Cardiac muscle cell (in vitro differentiated cells and primary cell): ENCODE measurements around the gene UBXN11. TPM values are rescaled to one million over a fixed set of nuclear protein-coding genes. Genes with fewer than 3 reads are reported as not detected.

ENCODE experiments used
- DNase-seq, 2 donors: peaks; one replicate each; pipeline versions ENCODE4 v3.0.0 to v3.0.0-alpha.2; 2010 to 2017; ENCODE audit warnings: low read depth in 1 of 2, low spot score in 1 of 2
- H3K27ac ChIP-seq: fragments of 200-600 bp; sonication (generic); 2 replicates; pipeline ENCODE4 v1.5.1; 2016
- H3K27me3 ChIP-seq: fragments of 200-600 bp; sonication (generic); 2 replicates; pipeline ENCODE4 v1.6.0; 2016; ENCODE audit warnings: control low read depth
- H3K36me3 ChIP-seq: fragments of 200-600 bp; sonication (generic); 2 replicates; pipeline ENCODE4 v1.5.1; 2016; ENCODE audit warnings: control low read depth
- H3K4me1 ChIP-seq: fragments of 200-600 bp; sonication (generic); 2 replicates; pipeline ENCODE4 v1.8.1; 2017; ENCODE audit warnings: low read depth, mild to moderate bottlenecking, mixed run types
- H3K4me3 ChIP-seq: fragments of 200-600 bp; sonication (generic); 2 replicates; pipeline ENCODE4 v1.5.1; 2016; ENCODE audit warnings: mild to moderate bottlenecking
- H3K9me3 ChIP-seq: fragments of 200-600 bp; sonication (generic); 2 replicates; pipeline ENCODE4 v1.5.1; 2017; ENCODE audit warnings: low read depth, mild to moderate bottlenecking, control low read depth
- polyA plus RNA-seq: library from polyadenylated mRNA; unstranded; fragments of >200 nt; fragmentation: Nextera tagmentation; extraction: Ambion mirVana; gene quantifications from 2 replicates; pipeline ENCODE4 v1.2.1, GENCODE V29; 2016
- total RNA-seq: library from RNA; depleted of rRNA; stranded (reverse); fragments of >200 nt; gene quantifications from 2 replicates; pipeline ENCODE4 v1.2.3, GENCODE V29; 2016
- TF ChIP-seq, protein P1 (sequence below): IDR thresholded peaks from 2 replicates; pipeline ENCODE4 v1.5.1; 2012; ENCODE audit warnings: low read depth, mild to moderate bottlenecking, low read length

Gene UBXN11, protein sequence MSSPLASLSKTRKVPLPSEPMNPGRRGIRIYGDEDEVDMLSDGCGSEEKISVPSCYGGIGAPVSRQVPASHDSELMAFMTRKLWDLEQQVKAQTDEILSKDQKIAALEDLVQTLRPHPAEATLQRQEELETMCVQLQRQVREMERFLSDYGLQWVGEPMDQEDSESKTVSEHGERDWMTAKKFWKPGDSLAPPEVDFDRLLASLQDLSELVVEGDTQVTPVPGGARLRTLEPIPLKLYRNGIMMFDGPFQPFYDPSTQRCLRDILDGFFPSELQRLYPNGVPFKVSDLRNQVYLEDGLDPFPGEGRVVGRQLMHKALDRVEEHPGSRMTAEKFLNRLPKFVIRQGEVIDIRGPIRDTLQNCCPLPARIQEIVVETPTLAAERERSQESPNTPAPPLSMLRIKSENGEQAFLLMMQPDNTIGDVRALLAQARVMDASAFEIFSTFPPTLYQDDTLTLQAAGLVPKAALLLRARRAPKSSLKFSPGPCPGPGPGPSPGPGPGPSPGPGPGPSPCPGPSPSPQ
- total RNA-seq (13.8 and 21.1 TPM in 2 replicates), polyA plus RNA-seq (40.1 and 41.3 TPM in 2 replicates)

DNA sequence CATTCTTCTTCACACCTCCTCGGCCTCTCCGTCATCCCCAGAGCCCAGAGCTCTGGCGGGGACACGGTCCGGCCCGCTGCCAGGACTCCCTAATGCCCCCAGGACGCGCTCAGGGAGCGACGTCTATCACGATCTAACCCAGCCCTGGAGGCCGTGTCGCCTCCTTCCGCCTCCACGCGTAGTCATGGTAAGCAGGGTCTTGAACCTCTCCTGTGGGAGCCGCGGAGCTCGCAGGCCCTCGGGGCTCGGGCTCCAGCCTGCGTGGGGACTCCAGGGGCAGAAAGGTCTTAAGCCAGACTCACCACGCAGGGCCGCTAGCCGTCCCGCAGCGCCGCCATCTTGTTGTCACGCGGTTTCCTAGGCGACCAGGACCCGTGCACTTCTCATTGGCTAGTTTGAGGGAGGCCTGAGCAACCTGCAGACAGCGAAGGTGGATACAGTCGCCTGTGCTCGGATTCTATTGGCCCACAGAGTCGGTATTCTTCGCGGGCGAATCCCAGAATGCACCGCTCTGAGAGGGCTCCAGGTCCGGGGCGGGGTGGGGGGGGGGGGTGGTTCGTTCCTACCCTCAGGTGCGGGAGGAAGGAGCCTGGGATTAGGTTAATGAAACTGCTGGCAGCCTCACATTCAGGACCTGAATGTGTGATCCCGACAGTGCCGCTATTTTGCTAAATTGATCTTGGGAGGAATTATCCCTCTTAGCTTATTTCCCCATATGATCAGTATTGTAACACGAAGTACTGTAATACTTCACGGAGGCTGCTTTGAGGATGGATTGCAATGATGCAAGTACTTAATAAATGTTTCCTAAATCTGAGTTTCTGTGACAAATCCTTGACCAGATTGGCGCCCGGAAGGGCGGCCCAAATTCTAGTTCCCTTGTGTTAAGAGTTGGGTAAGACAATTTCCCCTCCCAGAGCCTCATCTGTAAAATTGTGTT, at the start of gene UBXN11:
Gene UBXN11 (minus strand): TSS at position 347 of the 940 bp plus-strand sequence. CDS start 3,753 bp downstream, outside the sequence.
- no peaks in the 10 kb centered on the region for H3K27me3 ChIP-seq
- no peaks in the 10 kb centered on the region for H3K36me3 ChIP-seq
- no peaks in the 10 kb centered on the region for H3K9me3 ChIP-seq
- TF ChIP-seq, protein P1, sequence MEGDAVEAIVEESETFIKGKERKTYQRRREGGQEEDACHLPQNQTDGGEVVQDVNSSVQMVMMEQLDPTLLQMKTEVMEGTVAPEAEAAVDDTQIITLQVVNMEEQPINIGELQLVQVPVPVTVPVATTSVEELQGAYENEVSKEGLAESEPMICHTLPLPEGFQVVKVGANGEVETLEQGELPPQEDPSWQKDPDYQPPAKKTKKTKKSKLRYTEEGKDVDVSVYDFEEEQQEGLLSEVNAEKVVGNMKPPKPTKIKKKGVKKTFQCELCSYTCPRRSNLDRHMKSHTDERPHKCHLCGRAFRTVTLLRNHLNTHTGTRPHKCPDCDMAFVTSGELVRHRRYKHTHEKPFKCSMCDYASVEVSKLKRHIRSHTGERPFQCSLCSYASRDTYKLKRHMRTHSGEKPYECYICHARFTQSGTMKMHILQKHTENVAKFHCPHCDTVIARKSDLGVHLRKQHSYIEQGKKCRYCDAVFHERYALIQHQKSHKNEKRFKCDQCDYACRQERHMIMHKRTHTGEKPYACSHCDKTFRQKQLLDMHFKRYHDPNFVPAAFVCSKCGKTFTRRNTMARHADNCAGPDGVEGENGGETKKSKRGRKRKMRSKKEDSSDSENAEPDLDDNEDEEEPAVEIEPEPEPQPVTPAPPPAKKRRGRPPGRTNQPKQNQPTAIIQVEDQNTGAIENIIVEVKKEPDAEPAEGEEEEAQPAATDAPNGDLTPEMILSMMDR = no peak
- no peaks in the 10 kb centered on the region for H3K4me1 ChIP-seq
- peak within 1 kb of the TSS; percentile 3 for H3K27ac ChIP-seq
- DNase-seq = peak; percentile 96 to 98
- H3K4me3 ChIP-seq = peak within 1 kb of the TSS; percentile 81

DNA sequence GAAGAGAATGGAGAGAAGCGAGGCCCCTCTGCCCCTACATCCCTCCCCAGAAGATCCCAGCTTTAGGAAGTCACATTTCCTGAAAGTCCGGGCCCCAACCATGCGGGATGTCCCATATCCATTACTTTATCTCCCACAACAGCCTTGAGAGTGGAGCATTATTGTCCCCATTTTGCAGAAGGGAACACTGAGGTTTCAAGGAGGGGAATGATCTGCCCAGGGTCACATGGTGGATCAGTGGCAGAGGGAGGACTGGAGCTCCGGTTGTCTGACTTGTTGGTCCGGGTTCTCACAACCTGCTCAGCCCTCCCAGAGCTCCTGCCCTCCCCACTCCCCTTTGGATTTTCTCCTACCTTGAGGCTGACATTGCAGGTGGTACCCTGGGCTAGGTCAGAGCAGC, 49.7 kb upstream of the UBXN11 start:
- DNase-seq = no peak
- Histone ChIP-seq H3K27me3 (peaks cover 45% of the 10 kb centered on the region), H3K27ac (no peak overlapping the region), H3K4me3 (no peak overlapping the region), H3K36me3 (no peaks in the 10 kb centered on the region), H3K4me1 (peaks cover 7% of the 10 kb centered on the region), H3K9me3 (no peaks in the 10 kb centered on the region)
- TF ChIP-seq, protein P1 = no peak

DNA sequence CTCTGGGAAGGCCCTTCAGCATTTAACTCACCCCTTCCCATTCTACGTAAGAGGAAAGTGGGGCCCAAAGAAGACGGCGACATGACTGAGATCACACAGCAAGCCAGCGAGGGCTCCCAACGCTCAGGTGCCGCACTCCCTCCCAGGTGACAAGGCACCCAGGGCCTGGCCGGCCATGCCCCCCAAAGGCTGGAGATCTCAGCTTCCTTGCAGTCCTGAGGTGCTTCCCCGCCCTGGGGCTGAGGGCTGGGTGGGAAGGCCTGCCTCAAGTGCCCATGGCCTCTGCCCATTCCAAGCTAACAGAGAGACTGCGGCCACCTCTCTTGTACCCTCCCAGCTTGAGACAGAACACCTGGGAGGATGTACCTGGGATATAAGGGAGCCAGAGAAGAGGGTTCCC, 48.5 kb upstream of the UBXN11 start:
- no peak overlapping the region for H3K27ac ChIP-seq
- H3K36me3 ChIP-seq = no peaks in the 10 kb centered on the region
- TF ChIP-seq, protein P1 = no peak
- peaks cover 10% of the 10 kb centered on the region for H3K4me1 ChIP-seq
- no peak overlapping the region for H3K4me3 ChIP-seq
- peaks cover 34% of the 10 kb centered on the region for H3K27me3 ChIP-seq
- H3K9me3 ChIP-seq = no peaks in the 10 kb centered on the region
- DNase-seq = no peak

DNA sequence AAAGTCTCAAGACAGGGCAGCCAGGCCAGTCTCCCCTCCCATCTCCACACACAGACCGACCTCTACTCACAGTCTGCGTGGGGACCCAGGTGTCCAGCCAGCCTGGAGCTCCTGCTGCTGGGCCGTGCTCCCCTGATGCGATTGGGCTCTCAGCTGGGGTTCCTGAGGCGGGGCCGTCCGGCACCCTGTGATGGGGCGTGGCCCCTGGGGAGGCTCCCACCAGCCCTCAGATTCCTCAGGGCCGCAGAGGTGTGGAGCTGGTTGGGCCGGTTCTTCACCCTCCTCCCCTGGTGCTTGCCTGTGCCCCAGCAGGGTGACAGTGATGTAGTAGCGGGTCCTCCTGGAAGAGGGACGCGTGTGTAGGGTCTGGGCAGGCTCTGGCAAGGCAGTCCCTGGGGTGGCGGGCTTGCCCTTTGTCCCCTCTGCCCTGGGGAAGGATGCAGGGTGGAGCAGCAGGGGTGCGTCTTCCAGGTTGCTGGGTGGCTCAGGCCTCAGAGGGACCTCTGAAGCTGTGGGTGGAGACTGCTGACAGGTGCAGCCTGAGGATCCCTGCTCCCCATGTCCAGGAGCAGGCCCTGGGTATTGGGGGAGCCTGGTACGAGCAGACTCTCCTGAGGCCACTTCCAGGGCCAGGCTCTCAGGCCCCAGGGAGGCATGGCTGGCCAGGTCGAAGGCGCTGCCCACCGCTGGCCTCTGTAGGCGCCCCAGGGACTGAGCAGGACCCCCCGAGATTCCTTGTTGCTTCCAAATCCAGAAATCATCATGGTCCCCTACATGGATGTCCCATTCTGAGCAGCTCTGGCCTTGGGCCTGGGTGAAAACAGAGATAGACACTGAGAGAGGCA, 47.8 kb upstream of the UBXN11 start, which contains the start of gene CRYBG2:
Gene CRYBG2 (minus strand): TSS at position 155 of the 845 bp plus-strand sequence. CDS start 7,473 bp downstream, outside the sequence.
- H3K27ac ChIP-seq = no peak within 1 kb of the TSS
- peaks cover 10% of the 10 kb centered on the region for H3K4me1 ChIP-seq
- no peaks in the 10 kb centered on the region for H3K9me3 ChIP-seq
- no peaks in the 10 kb centered on the region for H3K36me3 ChIP-seq
- no peak within 1 kb of the TSS for H3K4me3 ChIP-seq
- TF ChIP-seq, protein P1 = no peak
- DNase-seq = no peak
- H3K27me3 ChIP-seq = peaks cover 26% of the 10 kb centered on the region
